ENCODE results near the gene SENP1. TPM values are rescaled to one million over a fixed set of nuclear protein-coding genes. Genes with fewer than 3 reads are reported as not detected.

SENP1 gene
- total RNA-seq, 1 experiment from 2014 or later = 28.8 TPM

GRCh38 chr12:48012070-48012469 is 93.8 kb downstream of the SENP1 start:
- H3K36me3 Mint-ChIP-seq (ENCODE audit: insufficient read depth in 1 of 3, low read depth in 3 of 3) = no peaks in the 10 kb centered on the region
- H3K4me2 ChIP-seq (ENCODE audit: insufficient read depth, insufficient read length, low read length) = no peak overlapping the region
- no peak for DNase-seq
- no peak overlapping the region for H3T11ph ChIP-seq (ENCODE audit: low read length)
- no peaks in the 10 kb centered on the region for H3K4me1 ChIP-seq (ENCODE audit: insufficient read depth, low read length)
- no peak overlapping the region for H3K4ac ChIP-seq (ENCODE audit: low read depth, low read length)
- peaks cover 100% of the 10 kb centered on the region for H3K27me3 Mint-ChIP-seq (ENCODE audit: low read depth)
- no peak overlapping the region for H2BK20ac ChIP-seq (ENCODE audit: low read depth, low read length, poor library complexity, severe bottlenecking)
- H3K27ac Mint-ChIP-seq = no peak overlapping the region
- no peak overlapping the region for H4K5ac ChIP-seq (ENCODE audit: insufficient read length, low read depth, low read length)
- no peak overlapping the region for H2AK5ac ChIP-seq (ENCODE audit: insufficient read length, low read length)
- no peaks in the 10 kb centered on the region for H3K9me3 ChIP-seq (ENCODE audit: control insufficient read depth, low read depth, low read length)
- no peak overlapping the region for H3K4me3 Mint-ChIP-seq
- 0 out of 4 replicates have a peak, but pooled peaks cover 0 to 3% of the 10 kb centered on the region in 2 experiments for H3K4me1 Mint-ChIP-seq
- no peak overlapping the region for H3K14ac ChIP-seq (ENCODE audit: insufficient read depth, low read length)
- H2BK15ac ChIP-seq (ENCODE audit: low read depth, low read length) = no peak overlapping the region
- H3K27me3 ChIP-seq (ENCODE audit: insufficient read depth, low read length) = peaks cover 88% of the 10 kb centered on the region
- no peak overlapping the region for H4K8ac ChIP-seq (replicated peaks; ENCODE audit: insufficient read length, low read depth, low read length)
- no peak overlapping the region for H3K9ac ChIP-seq (ENCODE audit: extremely low read depth, insufficient read length, low read length)
- H3K79me2 ChIP-seq (ENCODE audit: insufficient read depth, low read length) = no peaks in the 10 kb centered on the region
- no peak overlapping the region for H3K18ac ChIP-seq (ENCODE audit: insufficient read length, low read depth, low read length)
- no peaks in the 10 kb centered on the region for H3K79me1 ChIP-seq (ENCODE audit: insufficient read depth, low read depth, low read length, poor library complexity, severe bottlenecking)
- H2AFZ ChIP-seq (ENCODE audit: low read length) = no peak overlapping the region
- H4K91ac ChIP-seq (ENCODE audit: insufficient read length, low read depth, low read length) = no peak overlapping the region
- no peak overlapping the region for H3K27ac ChIP-seq (ENCODE audit: insufficient read length, low read depth, low read length)
- no peaks in the 10 kb centered on the region for H4K20me1 ChIP-seq (ENCODE audit: control insufficient read depth, insufficient read depth, insufficient read length)
- no peak overlapping the region for H2BK5ac ChIP-seq (ENCODE audit: insufficient read length, low read length)
- no CpG with 5 or more reads among the region's 8 CpGs for WGBS (ENCODE audit: extremely low coverage, insufficient read length, low lambda C conversion rate)
- no peak for TF ChIP-seq CTCF (conservative IDR thresholded peaks at IDR 0.05)
- no peaks in the 10 kb centered on the region for H3K23me2 ChIP-seq (ENCODE audit: insufficient read length, low read depth, low read length, poor library complexity, severe bottlenecking)
- no peak overlapping the region for H2BK12ac ChIP-seq (ENCODE audit: insufficient read length, low read depth, low read length)
- no peak overlapping the region for H3K23ac ChIP-seq (ENCODE audit: insufficient read length, low read depth, low read length)
- no peak overlapping the region for H3K56ac ChIP-seq (ENCODE audit: insufficient read length, low read depth, low read length)
- no peak overlapping the region for H2BK120ac ChIP-seq (ENCODE audit: low read depth, low read length, poor library complexity, severe bottlenecking)
- no peaks in the 10 kb centered on the region; a peak in 3 of 5 replicates for H3K9me3 Mint-ChIP-seq
